GM21717 (cell line): ENCODE measurements around the gene LOC128125822.
"Not testable (repeated sequence)": the region's sequence is repeated elsewhere in the genome, so short reads cannot be mapped to it uniquely, and the experiment has no call there.

Source experiments
- ATAC-seq: cut with Tn5 transposase; IDR thresholded peaks from one replicate; pipeline ENCODE4 v1.9.1; 2021; ENCODE audit warnings: mild to moderate bottlenecking, moderate library complexity; ENCODE audit not compliant: unreplicated experiment

LOC128125822 gene

GRCh38 chr6:63581355-63582013, 9.2 kb downstream of the LOC128125822 start:
- no peak for ATAC-seq

DNA sequence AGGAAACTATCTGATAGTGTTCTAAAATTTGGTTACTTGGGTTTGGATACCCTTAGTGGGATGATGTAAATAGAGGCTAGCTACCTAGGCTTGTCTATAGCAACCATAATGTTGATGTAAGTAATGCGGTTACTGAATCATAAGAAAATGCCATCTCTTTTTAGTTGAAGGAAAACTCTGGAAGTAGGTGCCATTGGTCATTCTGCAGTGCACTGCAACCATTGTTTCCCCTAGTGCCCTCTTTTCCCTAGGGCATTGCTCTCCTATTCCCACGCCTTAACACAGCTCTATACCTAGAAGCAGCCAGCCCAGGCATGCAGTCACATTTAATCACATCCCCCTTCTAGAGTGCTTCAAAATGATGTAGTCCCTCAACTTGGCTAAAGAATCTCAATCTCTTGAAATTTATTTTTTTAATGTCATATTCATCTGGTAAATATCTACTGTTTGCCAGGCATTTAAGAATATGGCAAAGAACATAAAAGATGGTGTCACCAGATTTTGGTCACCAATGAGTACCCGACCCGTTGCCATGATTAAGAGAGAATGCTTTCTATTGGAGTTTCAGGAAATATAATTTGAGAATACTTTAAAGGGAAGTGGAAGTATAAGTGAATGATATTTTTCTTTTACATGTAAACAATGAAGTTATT, 10.4 kb downstream of the LOC128125822 start:
- ATAC-seq: no peak

- no peak for ATAC-seq
These were observed 11.8 kb downstream of the LOC128125822 start for GRCh38 chr6:63584125-63584514.

DNA sequence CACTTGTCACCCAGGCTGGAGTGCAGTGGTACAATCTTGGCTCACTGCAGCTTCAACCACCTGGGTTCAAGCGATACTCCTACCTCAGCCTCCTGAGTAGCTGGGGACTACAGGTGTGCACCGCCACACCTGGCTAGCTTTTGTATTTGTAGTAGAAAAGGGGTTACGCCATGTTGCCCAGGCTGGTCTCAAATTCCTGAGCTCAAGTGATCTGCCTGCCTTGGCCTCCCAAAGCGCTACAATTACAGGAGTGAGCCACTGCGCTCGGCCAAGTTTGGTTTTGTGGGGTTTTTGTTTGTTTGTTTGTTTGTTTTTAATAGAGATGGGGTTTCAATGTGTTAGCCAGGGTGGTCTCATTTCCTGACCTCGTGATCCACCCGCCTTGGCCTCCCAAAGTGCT, 12.3 kb downstream of the LOC128125822 start:
- no peak for ATAC-seq

DNA sequence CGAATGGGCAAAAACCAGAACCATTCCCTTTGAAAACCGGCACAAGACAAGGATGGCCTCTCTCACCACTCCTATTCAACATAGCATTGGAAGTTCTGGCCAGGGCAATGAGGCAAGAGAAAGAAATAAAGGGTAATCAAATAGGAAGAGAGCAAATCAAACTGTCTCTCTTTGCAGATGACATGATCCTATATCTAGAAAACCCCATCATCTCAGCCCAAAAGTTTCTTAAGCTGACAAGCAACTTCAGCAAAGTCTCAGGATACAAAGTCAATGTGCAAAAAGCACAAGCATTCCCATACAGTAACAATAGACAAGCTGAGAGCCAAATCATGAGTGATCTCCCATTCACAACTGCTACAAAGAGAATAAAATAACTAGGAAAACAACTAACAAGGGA, 13.4 kb downstream of the LOC128125822 start:
- not testable (repeated sequence) for ATAC-seq

- no peak for ATAC-seq
These were observed 17.7 kb downstream of the LOC128125822 start for GRCh38 chr6:63589952-63590411.

DNA sequence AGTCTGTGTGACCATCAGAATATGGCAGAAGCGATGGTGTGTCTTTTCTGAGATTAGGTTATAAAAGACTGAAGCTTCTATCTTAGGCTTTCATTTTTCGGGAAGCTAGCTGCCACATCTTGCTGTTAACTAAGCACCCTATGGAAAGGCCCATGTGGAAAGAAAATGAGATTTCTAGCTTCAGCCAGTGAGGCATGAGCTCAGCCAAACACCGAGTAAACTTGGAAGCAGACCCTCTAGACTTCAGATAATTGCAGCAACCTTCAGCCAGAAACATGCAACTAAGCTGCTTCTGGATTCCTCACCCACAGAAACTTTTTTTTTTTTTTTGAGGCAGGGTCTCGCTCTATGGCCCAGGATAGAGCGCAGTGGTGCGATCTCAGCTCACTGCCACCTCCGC, 20.6 kb downstream of the LOC128125822 start:
- no peak for ATAC-seq

DNA sequence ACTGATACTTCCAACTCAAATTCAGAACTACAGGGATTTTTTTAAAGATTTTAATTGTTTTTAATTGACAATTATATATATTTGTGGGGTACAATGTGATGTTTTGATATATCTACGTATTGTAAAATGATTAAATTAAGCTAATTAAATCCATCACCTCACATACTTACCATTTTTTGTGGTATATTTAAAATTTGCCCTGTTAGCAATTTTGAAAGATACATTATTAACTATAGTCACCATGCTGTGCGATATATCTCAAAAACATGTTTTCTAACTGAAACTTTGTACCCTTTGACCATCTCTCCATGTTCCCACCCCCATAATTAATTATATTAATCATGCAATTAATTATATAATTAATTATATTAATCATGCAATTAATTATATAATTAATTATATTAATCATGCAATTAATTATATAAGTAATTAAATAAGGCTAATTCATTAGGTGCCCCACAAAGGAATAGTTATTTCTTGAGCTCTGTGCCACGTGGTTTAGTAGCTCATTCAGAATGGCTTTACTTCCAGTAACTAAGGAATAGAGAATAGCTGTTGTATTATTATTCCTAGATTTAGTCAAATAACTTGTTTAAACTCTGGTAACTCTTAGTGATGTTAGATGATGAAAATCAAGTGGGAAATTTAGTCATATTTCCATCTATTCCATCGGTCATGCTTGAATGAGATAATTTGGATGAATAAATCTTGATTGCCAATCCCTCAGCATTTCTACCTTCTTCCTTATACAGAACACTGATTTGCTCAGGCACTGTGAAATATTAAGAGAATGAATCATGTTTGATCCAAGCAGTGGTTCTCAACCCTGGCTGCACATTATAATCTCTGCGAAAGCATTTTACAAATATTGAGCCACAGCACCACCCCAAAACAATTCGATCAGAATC, 25.1 kb downstream of the LOC128125822 start:
- ATAC-seq: no peak

GRCh38 chr6:63598049-63599036, 26.1 kb downstream of the LOC128125822 start:
- peak; percentile 99 for ATAC-seq

- no peak for ATAC-seq
These were observed 27.0 kb downstream of the LOC128125822 start for GRCh38 chr6:63599243-63599642.

GRCh38 chr6:63600136-63600535, 27.9 kb downstream of the LOC128125822 start:
- ATAC-seq: no peak

DNA sequence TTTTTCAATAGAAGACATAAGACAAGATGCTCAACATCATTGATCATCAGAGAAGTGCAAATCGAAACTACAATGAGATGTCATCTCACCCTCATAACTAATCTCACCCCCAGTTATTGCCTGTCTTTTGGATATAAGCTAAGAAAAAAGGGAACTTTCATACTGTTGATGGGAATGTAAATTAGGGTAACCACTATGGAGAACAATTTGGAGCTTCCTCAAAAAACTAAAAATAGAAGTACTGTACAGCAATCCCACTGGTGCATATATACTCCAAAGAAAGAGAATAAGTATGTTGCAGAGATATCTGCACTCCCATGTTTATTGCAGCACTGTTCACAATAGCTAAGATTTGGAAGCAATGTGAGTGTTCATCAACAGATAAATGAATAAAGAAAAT, 37.0 kb downstream of the LOC128125822 start:
- no peak for ATAC-seq

DNA sequence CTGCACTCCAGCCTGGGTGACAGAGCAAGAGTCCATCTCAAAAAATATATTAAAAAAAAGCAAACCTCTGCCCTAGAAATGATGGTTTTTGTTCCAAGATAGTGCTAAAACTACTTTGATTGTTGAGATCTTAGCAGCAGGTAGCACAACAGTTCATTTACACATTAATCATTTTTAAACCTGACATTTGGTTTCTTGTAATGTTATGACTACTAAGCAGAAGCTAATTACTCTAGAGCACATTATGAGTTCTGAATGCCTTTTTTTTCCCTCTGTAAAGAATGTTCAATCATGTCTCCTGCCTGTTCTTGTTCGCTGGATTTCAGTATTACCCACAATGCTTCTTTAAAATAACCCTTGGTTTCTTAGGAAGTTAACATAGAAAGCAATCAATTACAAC, 38.7 kb downstream of the LOC128125822 start:
- no peak for ATAC-seq

DNA sequence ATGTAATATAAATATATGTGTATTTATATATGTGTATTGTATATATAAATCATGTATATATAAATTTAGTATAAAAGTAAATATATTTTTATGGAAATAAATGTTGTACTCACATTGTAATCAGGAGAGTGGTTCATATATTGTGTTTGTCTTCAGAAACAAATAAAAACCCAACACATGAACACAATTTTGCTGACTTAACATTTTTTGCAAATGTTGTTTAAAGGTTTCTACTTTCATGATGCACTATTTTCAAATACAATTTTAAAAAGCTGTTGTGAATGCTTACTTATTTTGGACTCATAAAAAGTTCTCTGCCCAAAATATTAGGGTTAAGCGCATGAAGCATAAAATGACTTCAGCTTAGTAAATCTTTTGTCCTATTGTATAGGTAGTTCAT, 39.3 kb downstream of the LOC128125822 start:
- no peak for ATAC-seq

DNA sequence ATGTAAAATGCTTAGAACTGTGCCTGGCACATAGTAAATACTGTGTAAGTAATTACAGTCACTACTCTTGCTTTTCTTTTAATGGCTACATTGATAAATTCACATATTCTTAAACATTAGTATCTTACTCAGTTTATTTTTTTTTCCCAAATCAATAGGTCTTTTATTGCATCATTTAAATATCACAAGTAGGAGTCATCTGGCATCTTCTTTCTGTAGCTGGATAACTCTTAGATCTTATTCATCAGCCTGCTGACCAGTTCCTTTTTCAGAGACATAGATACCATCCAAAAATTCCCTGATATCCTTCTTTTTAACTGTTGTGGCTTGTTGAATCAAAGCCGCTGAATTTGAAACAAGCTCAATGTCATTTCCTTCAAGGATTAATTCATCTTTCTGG, 43.3 kb downstream of the LOC128125822 start:
- ATAC-seq: no peak
